Esophagus muscularis mucosa (tissue), 3 donors: Measurements from ENCODE around the gene KRT6A.
A peak's percentile ranks its signal among the peaks of the same experiment; 100 is the strongest.

ENCODE experiments used
- POLR2AphosphoS5 ChIP-seq, 2 donors: sonication (generic); formaldehyde crosslinking; IDR thresholded peaks; one replicate each; pipeline ENCODE4 v1.6.1; 2017; ENCODE audit warnings: antibody characterized with exemption in 2 of 2
- TF ChIP-seq, protein P1 (sequence below), 3 experiments: fragments of 200-600 bp in 2 of 3; fragments of 450-650 bp in 1 of 3; sonication (generic) in 2 of 3; IDR thresholded peaks; one replicate each; pipeline ENCODE4 v1.5.1; 2017 to 2019; ENCODE audit warnings: antibody characterized with exemption in 3 of 3, mild to moderate bottlenecking in 2 of 3, moderate library complexity in 1 of 3

DNA sequence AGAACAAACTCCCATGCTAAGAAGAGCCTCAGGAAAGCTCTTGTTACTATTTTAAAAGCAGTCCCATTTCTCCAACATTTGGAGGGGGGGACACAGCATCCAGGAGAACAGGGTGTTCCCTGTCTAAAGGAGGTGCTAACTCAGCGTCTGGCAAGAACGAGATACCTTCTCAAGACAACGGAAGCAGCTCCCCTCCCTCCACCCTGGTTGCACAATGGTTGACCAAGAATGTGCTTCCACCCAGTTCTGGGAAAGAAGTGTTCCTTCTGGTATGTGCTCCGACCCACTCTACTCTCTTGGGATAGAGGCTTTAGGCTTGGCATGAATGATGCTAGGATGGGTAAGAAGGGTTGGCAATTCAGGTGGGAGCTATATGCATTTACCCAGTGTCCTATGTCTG is 1.5 kb upstream of the KRT6A start:
- TF ChIP-seq, protein P1, sequence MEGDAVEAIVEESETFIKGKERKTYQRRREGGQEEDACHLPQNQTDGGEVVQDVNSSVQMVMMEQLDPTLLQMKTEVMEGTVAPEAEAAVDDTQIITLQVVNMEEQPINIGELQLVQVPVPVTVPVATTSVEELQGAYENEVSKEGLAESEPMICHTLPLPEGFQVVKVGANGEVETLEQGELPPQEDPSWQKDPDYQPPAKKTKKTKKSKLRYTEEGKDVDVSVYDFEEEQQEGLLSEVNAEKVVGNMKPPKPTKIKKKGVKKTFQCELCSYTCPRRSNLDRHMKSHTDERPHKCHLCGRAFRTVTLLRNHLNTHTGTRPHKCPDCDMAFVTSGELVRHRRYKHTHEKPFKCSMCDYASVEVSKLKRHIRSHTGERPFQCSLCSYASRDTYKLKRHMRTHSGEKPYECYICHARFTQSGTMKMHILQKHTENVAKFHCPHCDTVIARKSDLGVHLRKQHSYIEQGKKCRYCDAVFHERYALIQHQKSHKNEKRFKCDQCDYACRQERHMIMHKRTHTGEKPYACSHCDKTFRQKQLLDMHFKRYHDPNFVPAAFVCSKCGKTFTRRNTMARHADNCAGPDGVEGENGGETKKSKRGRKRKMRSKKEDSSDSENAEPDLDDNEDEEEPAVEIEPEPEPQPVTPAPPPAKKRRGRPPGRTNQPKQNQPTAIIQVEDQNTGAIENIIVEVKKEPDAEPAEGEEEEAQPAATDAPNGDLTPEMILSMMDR (IDR thresholded peaks at IDR 0.05) = no peak
- TF ChIP-seq POLR2AphosphoS5 (IDR thresholded peaks at IDR 0.05) = peak; percentile 59 to 60
